ENCODE measurements around the gene OR4F6. TPM values are rescaled to one million over a fixed set of nuclear protein-coding genes. Genes with fewer than 3 reads are reported as not detected.

OR4F6 gene
- total RNA-seq, 2 donors from 2014 or later = not detected

- Histone ChIP-seq H3K9me3 (no peaks in the 10 kb centered on the region), H3K36me3 (no peaks in the 10 kb centered on the region), H3K4me1 (replicated peaks) (no peaks in the 10 kb centered on the region), H3K27ac (no peak within 1 kb of the TSS), H3K4me3 (no peak within 1 kb of the TSS), H3K27me3 (replicated peaks; ENCODE audit: insufficient read depth) (no peaks in the 10 kb centered on the region)
- TF ChIP-seq POLR2AphosphoS5 (IDR thresholded peaks at IDR 0.05) (no peak), CTCF (IDR thresholded peaks at IDR 0.05) (no peak), POLR2A (IDR thresholded peaks at IDR 0.05) (no peak)
- intact Hi-C loops (cut with DNase I) = no loop called here
- no peak for DNase-seq (ENCODE audit: low spot score)
These were observed 8.6 kb downstream of the OR4F6 start, which contains the start of gene OR4F15 for GRCh38 chr15:101811902-101812301. Gene OR4F15 (plus strand): TSS chr15:101812202. CDS start chr15:101818187, 5,985 bp downstream.

- 88% methylated on average over 3 of the region's 3 CpGs for WGBS
- intact Hi-C loops (cut with DNase I) = no loop called here
- DNase-seq (ENCODE audit: low spot score) = no peak
- no peak overlapping the region for H3K27ac ChIP-seq
- no peak for TF ChIP-seq CTCF (IDR thresholded peaks at IDR 0.05)
- TF ChIP-seq POLR2AphosphoS5 (IDR thresholded peaks at IDR 0.05) = no peak
- no peak for TF ChIP-seq POLR2A (IDR thresholded peaks at IDR 0.05)
- no peak overlapping the region for H3K4me3 ChIP-seq
- H3K4me1 ChIP-seq (replicated peaks) = no peaks in the 10 kb centered on the region
- H3K9me3 ChIP-seq = no peaks in the 10 kb centered on the region
- H3K27me3 ChIP-seq (replicated peaks; ENCODE audit: insufficient read depth) = no peaks in the 10 kb centered on the region
- no peaks in the 10 kb centered on the region for H3K36me3 ChIP-seq
These were observed 10.7 kb downstream of the OR4F6 start for GRCh38 chr15:101813803-101814534.

GRCh38 chr15:101820781-101821180, 17.5 kb downstream of the OR4F6 start:
- no peaks in the 10 kb centered on the region for H3K9me3 ChIP-seq
- DNase-seq (ENCODE audit: low spot score) = no peak
- H3K27me3 ChIP-seq (replicated peaks; ENCODE audit: insufficient read depth) = no peaks in the 10 kb centered on the region
- no peaks in the 10 kb centered on the region for H3K4me1 ChIP-seq (replicated peaks)
- intact Hi-C loops (cut with DNase I) = no loop called here
- no peaks in the 10 kb centered on the region for H3K36me3 ChIP-seq
- 67% methylated on average over 6 of the region's 6 CpGs for WGBS
- H3K4me3 ChIP-seq = no peak overlapping the region
- TF ChIP-seq POLR2A (IDR thresholded peaks at IDR 0.05) = no peak
- no peak for TF ChIP-seq CTCF (IDR thresholded peaks at IDR 0.05)
- TF ChIP-seq POLR2AphosphoS5 (IDR thresholded peaks at IDR 0.05) = no peak
- no peak overlapping the region for H3K27ac ChIP-seq

GRCh38 chr15:101827257-101827656, 23.9 kb downstream of the OR4F6 start:
- intact Hi-C loops (cut with DNase I) = no loop called here
- no peaks in the 10 kb centered on the region for H3K9me3 ChIP-seq
- DNase-seq (ENCODE audit: low spot score) = no peak
- TF ChIP-seq POLR2A (IDR thresholded peaks at IDR 0.05) = no peak
- no peak for TF ChIP-seq CTCF (IDR thresholded peaks at IDR 0.05)
- TF ChIP-seq POLR2AphosphoS5 (IDR thresholded peaks at IDR 0.05) = no peak
- no peak overlapping the region for H3K27ac ChIP-seq
- H3K4me3 ChIP-seq = no peak overlapping the region
- 65% methylated on average over 6 of the region's 6 CpGs for WGBS
- H3K36me3 ChIP-seq = no peaks in the 10 kb centered on the region
- no peaks in the 10 kb centered on the region for H3K4me1 ChIP-seq (replicated peaks)
- H3K27me3 ChIP-seq (replicated peaks; ENCODE audit: insufficient read depth) = peaks cover 4% of the 10 kb centered on the region

GRCh38 chr15:101828774-101829173, 25.5 kb downstream of the OR4F6 start:
- 84% methylated on average over 5 of the region's 5 CpGs for WGBS
- intact Hi-C loops (cut with DNase I) = no loop called here
- no peaks in the 10 kb centered on the region for H3K9me3 ChIP-seq

More at GRCh38 chr15:101828774-101829173, 25.5 kb downstream of the OR4F6 start:
- no peak overlapping the region for H3K4me3 ChIP-seq
- no peaks in the 10 kb centered on the region for H3K4me1 ChIP-seq (replicated peaks)
- no peak for TF ChIP-seq POLR2AphosphoS5 (IDR thresholded peaks at IDR 0.05)
- no peak for TF ChIP-seq POLR2A (IDR thresholded peaks at IDR 0.05)
- no peak for TF ChIP-seq CTCF (IDR thresholded peaks at IDR 0.05)
- peaks cover 4% of the 10 kb centered on the region for H3K27me3 ChIP-seq (replicated peaks; ENCODE audit: insufficient read depth)
- DNase-seq (ENCODE audit: low spot score) = no peak
- no peak overlapping the region for H3K27ac ChIP-seq
- no peaks in the 10 kb centered on the region for H3K36me3 ChIP-seq

All from prostate gland (tissue), 2 donors.